Stimulated activated CD4-positive, alpha-beta T cell treated with anti-CD3 and anti-CD28 coated beads, Interleukin-15, amount 100 ng/mL, for 24 hours (primary cell): ENCODE data around the gene MAGEA2.
"Not testable (repeated sequence)": the region's sequence is repeated elsewhere in the genome, so short reads cannot be mapped to it uniquely, and the experiment has no call there.

Experiments used
- DNase-seq: peaks from one replicate; pipeline ENCODE4 v3.0.0-alpha.2; 2020

MAGEA2 gene

GRCh38 chrX:152706500-152706899 lies 47.1 kb downstream of the MAGEA2 start:
- not testable (repeated sequence) for DNase-seq

- DNase-seq: not testable (repeated sequence)
Measured at GRCh38 chrX:152700390-152700789, 53.3 kb downstream of the MAGEA2 start.
